ENCODE measurements around the gene MRGPRG.
"Not testable (repeated sequence)": the region's sequence is repeated elsewhere in the genome, so short reads cannot be mapped to it uniquely, and the experiment has no call there.

The MRGPRG gene

GRCh38 chr11:3170756-3171650, 47.6 kb downstream of the MRGPRG start:
- DNase-seq: no peak

- no peak for DNase-seq
These were observed 48.4 kb downstream of the MRGPRG start for GRCh38 chr11:3170044-3170755.

GRCh38 chr11:3169255-3170043, 49.2 kb downstream of the MRGPRG start:
- no peak for DNase-seq

- DNase-seq: not testable (repeated sequence)
These were observed 49.8 kb downstream of the MRGPRG start for GRCh38 chr11:3168742-3169254.
